H9 (cell line): ENCODE data around the gene FLVCR1. TPM values are rescaled to one million over a fixed set of nuclear protein-coding genes. Genes with fewer than 3 reads are reported as not detected.
A peak's percentile ranks its signal among the peaks of the same experiment; 100 is the strongest.
"Not testable (repeated sequence)": the region's sequence is repeated elsewhere in the genome, so short reads cannot be mapped to it uniquely, and the experiment has no call there.

Experiments
- DNase-seq: peaks from one replicate; pipeline ENCODE4 v3.0.0-alpha.2; 2017
- H2AFZ ChIP-seq: one replicate; pipeline ENCODE4 v1.6.1; 2013; ENCODE audit warnings: mild to moderate bottlenecking, low read length, control low read depth, moderate library complexity
- H2AK5ac ChIP-seq: 2 replicates; pipeline ENCODE4 v1.6.1; 2013; ENCODE audit warnings: low read length, control low read depth, mixed read lengths; ENCODE audit not compliant: insufficient read length
- H2BK120ac ChIP-seq: one replicate; pipeline ENCODE4 v1.6.1; 2013; ENCODE audit warnings: low read depth, mild to moderate bottlenecking, low read length, control low read depth, inconsistent platforms; ENCODE audit not compliant: poor library complexity, severe bottlenecking
- H2BK12ac ChIP-seq: 2 replicates; pipeline ENCODE4 v1.6.1; 2013; ENCODE audit warnings: low read length, control low read depth, mixed read lengths, low read depth; ENCODE audit not compliant: insufficient read length
- H2BK15ac ChIP-seq: 2 replicates; pipeline ENCODE4 v1.6.1; 2013; ENCODE audit warnings: low read depth, low read length, control low read depth
- H2BK20ac ChIP-seq: one replicate; pipeline ENCODE4 v1.6.1; 2013; ENCODE audit warnings: low read depth, mild to moderate bottlenecking, low read length, control low read depth, inconsistent platforms; ENCODE audit not compliant: poor library complexity, severe bottlenecking
- H2BK5ac ChIP-seq: 2 replicates; pipeline ENCODE4 v1.6.1; 2013; ENCODE audit warnings: low read length, control low read depth, mixed read lengths; ENCODE audit not compliant: insufficient read length
- H3K14ac ChIP-seq: 2 replicates; pipeline ENCODE4 v1.6.1; 2013; ENCODE audit warnings: low read length, control low read depth; ENCODE audit not compliant: insufficient read depth
- H3K18ac ChIP-seq: 2 replicates; pipeline ENCODE4 v1.6.1; 2013; ENCODE audit warnings: low read depth, mild to moderate bottlenecking, mixed read lengths, low read length, control low read depth; ENCODE audit not compliant: insufficient read length
- H3K23ac ChIP-seq: 2 replicates; pipeline ENCODE4 v1.6.1; 2013; ENCODE audit warnings: low read length, control low read depth, mixed read lengths, low read depth; ENCODE audit not compliant: insufficient read length
- H3K23me2 ChIP-seq: 2 replicates; pipeline ENCODE4 v1.6.1; 2013; ENCODE audit warnings: low read depth, mild to moderate bottlenecking, mixed read lengths, low read length, control low read depth; ENCODE audit not compliant: insufficient read length, poor library complexity, severe bottlenecking
- H3K27ac ChIP-seq: 2 replicates; pipeline ENCODE4 v1.5.1; 2013; ENCODE audit warnings: low read length, control low read depth, mixed read lengths, low read depth; ENCODE audit not compliant: insufficient read length
- H3K27me3 ChIP-seq: 2 replicates; pipeline ENCODE4 v1.6.1; 2013; ENCODE audit warnings: low read length, control low read depth, inconsistent platforms; ENCODE audit not compliant: insufficient read depth
- H3K4ac ChIP-seq: 2 replicates; pipeline ENCODE4 v1.6.1; 2013; ENCODE audit warnings: low read depth, mild to moderate bottlenecking, control low read depth, inconsistent platforms, low read length, moderate library complexity
- H3K4me1 ChIP-seq: 2 replicates; pipeline ENCODE4 v1.6.1; 2013; ENCODE audit warnings: low read length, control low read depth, inconsistent platforms; ENCODE audit not compliant: insufficient read depth
- H3K4me2 ChIP-seq: 2 replicates; pipeline ENCODE4 v1.6.1; 2013; ENCODE audit warnings: low read length, control low read depth, mixed read lengths; ENCODE audit not compliant: insufficient read length, insufficient read depth
- H3K56ac ChIP-seq: 2 replicates; pipeline ENCODE4 v1.6.1; 2013; ENCODE audit warnings: low read depth, mild to moderate bottlenecking, mixed read lengths, low read length, control low read depth; ENCODE audit not compliant: insufficient read length
- H3K79me1 ChIP-seq: 2 replicates; pipeline ENCODE4 v1.6.1; 2013; ENCODE audit warnings: low read depth, mild to moderate bottlenecking, moderate library complexity, low read length, control low read depth, inconsistent platforms; ENCODE audit not compliant: insufficient read depth, poor library complexity, severe bottlenecking
- H3K79me2 ChIP-seq: 2 replicates; pipeline ENCODE4 v1.6.1; 2013; ENCODE audit warnings: low read length, control low read depth, inconsistent platforms; ENCODE audit not compliant: insufficient read depth
- H3K9ac ChIP-seq: 2 replicates; pipeline ENCODE4 v1.6.1; 2013; ENCODE audit warnings: low read length, control low read depth, mixed read lengths; ENCODE audit not compliant: insufficient read length; ENCODE audit errors: extremely low read depth
- H3K9me3 ChIP-seq: one replicate; pipeline ENCODE4 v1.6.1; 2013; ENCODE audit warnings: low read depth, low read length, inconsistent platforms; ENCODE audit not compliant: control insufficient read depth
- H3T11ph ChIP-seq: one replicate; pipeline ENCODE4 v1.6.1; 2013; ENCODE audit warnings: mild to moderate bottlenecking, low read length, control low read depth, inconsistent platforms
- H4K20me1 ChIP-seq: one replicate; pipeline ENCODE4 v1.6.1; 2013; ENCODE audit not compliant: control insufficient read depth, insufficient read length, insufficient read depth
- H4K5ac ChIP-seq: 2 replicates; pipeline ENCODE4 v1.6.1; 2013; ENCODE audit warnings: low read depth, mild to moderate bottlenecking, mixed read lengths, low read length, control low read depth; ENCODE audit not compliant: insufficient read length
- H4K8ac ChIP-seq: replicated peaks from 2 replicates; pipeline ENCODE4 v1.6.1; 2013; ENCODE audit warnings: low read length, control low read depth, mixed read lengths, low read depth; ENCODE audit not compliant: insufficient read length
- H4K91ac ChIP-seq: 2 replicates; pipeline ENCODE4 v1.6.1; 2013; ENCODE audit warnings: low read depth, mild to moderate bottlenecking, moderate library complexity, mixed read lengths, low read length, control low read depth; ENCODE audit not compliant: insufficient read length
- H3K27ac Mint-ChIP-seq, 3 experiments: 2 replicates in 2 of 3; 3 replicates in 1 of 3; pipeline ENCODE4 v1.8.0; 2020 to 2021; ENCODE audit warnings: mixed read lengths in 3 of 3, mild to moderate bottlenecking in 1 of 3, moderate library complexity in 1 of 3
- H3K27me3 Mint-ChIP-seq: 2 replicates; pipeline ENCODE4 v1.8.0; 2021; ENCODE audit warnings: low read depth, mild to moderate bottlenecking, moderate library complexity, mixed read lengths
- H3K36me3 Mint-ChIP-seq, 3 experiments: 2 replicates in 2 of 3; 3 replicates in 1 of 3; pipeline ENCODE4 v1.8.0; 2020 to 2021; ENCODE audit warnings: low read depth in 3 of 3, mixed read lengths in 3 of 3; ENCODE audit not compliant: insufficient read depth in 1 of 3
- H3K4me1 Mint-ChIP-seq, 2 experiments: 2 replicates each; pipeline ENCODE4 v1.8.0; 2020; ENCODE audit warnings: mixed read lengths in 2 of 2
- H3K4me3 Mint-ChIP-seq, 2 experiments: 2 replicates in 1 of 2; 3 replicates in 1 of 2; pipeline ENCODE4 v1.8.0; 2020 to 2021; ENCODE audit warnings: mild to moderate bottlenecking in 2 of 2, mixed read lengths in 2 of 2, moderate library complexity in 1 of 2
- H3K9me3 Mint-ChIP-seq, 2 experiments: 2 replicates in 1 of 2; 3 replicates in 1 of 2; pipeline ENCODE4 v1.8.0; 2020; ENCODE audit warnings: mild to moderate bottlenecking in 2 of 2, mixed read lengths in 2 of 2, moderate library complexity in 1 of 2
- CTCF ChIP-seq: fragments of 200-600 bp; sonication (generic); conservative IDR thresholded peaks from 3 replicates; pipeline ENCODE4 v1.8.0; 2021; ENCODE audit warnings: antibody characterized with exemption, mild to moderate bottlenecking
- WGBS: extraction: QIAGEN DNeasy Blood & Tissue Kit; methylation state at CpG from one replicate; pipeline ENCODE4 v1.1.7; 2013; ENCODE audit warnings: missing lambda C conversion rate, low lambda C conversion rate, mixed read lengths; ENCODE audit not compliant: insufficient read length; ENCODE audit errors: extremely low coverage; 5-methylcytosine and 5-hydroxymethylcytosine counted together
- total RNA-seq: library from RNA; stranded (reverse); gene quantifications from 2 replicates; pipeline ENCODE4 v1.2.1, GENCODE V29; 2021

FLVCR1 gene
- total RNA-seq, 1 experiment from 2014 or later: 55.2 TPM

- peak overlapping the region in 1 of 3 experiments; percentile 67; a peak in 1 of 7 replicates for H3K27ac Mint-ChIP-seq
- no peaks in the 10 kb centered on the region for H3K4me1 Mint-ChIP-seq
- no peak overlapping the region for H2BK15ac ChIP-seq
- H3K23ac ChIP-seq: no peak overlapping the region
- H4K91ac ChIP-seq: no peak overlapping the region
- H3K4me3 Mint-ChIP-seq: no peak overlapping the region
- no peaks in the 10 kb centered on the region for H3K79me2 ChIP-seq
- H3K4me1 ChIP-seq: no peaks in the 10 kb centered on the region
- H3K9me3 ChIP-seq: no peaks in the 10 kb centered on the region
- H3K18ac ChIP-seq: no peak overlapping the region
- no peak overlapping the region for H3T11ph ChIP-seq
- H3K56ac ChIP-seq: no peak overlapping the region
- DNase-seq: no peak
- WGBS: no CpG with 5 or more reads among the region's 5 CpGs
- H2BK12ac ChIP-seq: no peak overlapping the region
- no peak overlapping the region for H3K9ac ChIP-seq
- H3K23me2 ChIP-seq: no peaks in the 10 kb centered on the region
- H2BK120ac ChIP-seq: no peak overlapping the region
- H3K4ac ChIP-seq: no peak overlapping the region
- no peak overlapping the region for H3K27ac ChIP-seq
- no peaks in the 10 kb centered on the region; a peak in 1 of 7 replicates for H3K36me3 Mint-ChIP-seq
- H4K8ac ChIP-seq: no peak overlapping the region
- H2BK20ac ChIP-seq: no peak overlapping the region
- H2AFZ ChIP-seq: no peak overlapping the region
- H3K4me2 ChIP-seq: no peak overlapping the region
- H3K14ac ChIP-seq: no peak overlapping the region
- no peaks in the 10 kb centered on the region for H3K79me1 ChIP-seq
- H4K5ac ChIP-seq: no peak overlapping the region
- TF ChIP-seq CTCF: no peak
- no peaks in the 10 kb centered on the region for H3K27me3 ChIP-seq
- no peaks in the 10 kb centered on the region for H3K9me3 Mint-ChIP-seq
- H2BK5ac ChIP-seq: no peak overlapping the region
- no peaks in the 10 kb centered on the region for H4K20me1 ChIP-seq
- H2AK5ac ChIP-seq: no peak overlapping the region
- no peaks in the 10 kb centered on the region for H3K27me3 Mint-ChIP-seq
Measured at GRCh38 chr1:212838145-212838544, 19.9 kb upstream of the FLVCR1 start.

GRCh38 chr1:212844521-212844920 is 13.6 kb upstream of the FLVCR1 start:
- H3K9ac ChIP-seq, H3K4ac ChIP-seq, H3K27ac Mint-ChIP-seq, H2BK120ac ChIP-seq, H3K23ac ChIP-seq, H2BK15ac ChIP-seq, H3K27me3 ChIP-seq, H3K4me2 ChIP-seq, H4K91ac ChIP-seq, H2BK5ac ChIP-seq, H4K8ac ChIP-seq, H4K5ac ChIP-seq, H3K23me2 ChIP-seq, H3K56ac ChIP-seq, DNase-seq, H3K79me2 ChIP-seq, H2AK5ac ChIP-seq, H3K14ac ChIP-seq, H2BK20ac ChIP-seq, H3T11ph ChIP-seq, H3K4me1 ChIP-seq, H2AFZ ChIP-seq, H3K18ac ChIP-seq, H4K20me1 ChIP-seq, H3K27ac ChIP-seq, H3K4me3 Mint-ChIP-seq, H3K9me3 ChIP-seq, H3K36me3 Mint-ChIP-seq, H3K4me1 Mint-ChIP-seq, H2BK12ac ChIP-seq, H3K27me3 Mint-ChIP-seq, H3K79me1 ChIP-seq: not testable (repeated sequence)
- peaks cover 9 to 10% of the 10 kb centered on the region in 2 experiments; a peak in 4 of 5 replicates for H3K9me3 Mint-ChIP-seq
- WGBS: no CpG with 5 or more reads among the region's 3 CpGs
